Measurements from ENCODE around the gene TMEM52. TPM values are rescaled to one million over a fixed set of nuclear protein-coding genes. Genes with fewer than 3 reads are reported as not detected.
A peak's percentile ranks its signal among the peaks of the same experiment; 100 is the strongest.

The TMEM52 gene
- total and polyA plus RNA-seq, 9 of the 15 experiments (the other 6 are each of a cell fraction or from before 2014, with no cell fraction given), result 0.37 to 22.5 (median 6.8) TPM

DNA sequence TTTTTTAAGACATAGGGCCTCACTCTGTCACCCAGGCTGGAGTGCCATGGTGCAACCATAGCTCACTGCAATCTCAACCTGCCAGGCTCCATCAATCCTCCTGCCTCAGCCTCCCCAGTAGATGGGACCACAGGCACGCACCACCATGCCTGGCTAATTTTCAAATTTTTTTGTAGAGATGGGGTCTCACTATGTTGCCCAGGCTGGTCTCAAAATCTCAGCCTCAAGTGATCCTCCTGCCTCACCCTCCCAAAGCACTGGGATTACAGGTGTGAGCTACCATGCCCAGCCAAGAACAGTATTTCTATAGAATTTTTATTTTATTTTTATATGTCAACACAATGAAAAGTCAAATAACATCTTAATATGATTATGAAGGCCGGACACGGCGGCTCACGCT is 39.1 kb downstream of the TMEM52 start:
- intact Hi-C loops (cut with micrococcal nuclease) (no loop called here), in situ Hi-C loops (cut with MboI) (no loop called here)
- Histone ChIP-seq H3K79me2 (ENCODE audit: control insufficient read depth, insufficient read depth, low read length) (peaks cover 92% of the 10 kb centered on the region), H2AFZ (ENCODE audit: low read depth, low read length) (no peak overlapping the region), H3K9ac (ENCODE audit: insufficient read depth in 1 of 2, low read depth in 2 of 2, low read length in 2 of 2) (no peak overlapping the region), H3K4me2 (ENCODE audit: insufficient read depth, low read length) (no peak overlapping the region), H3K36me3 (ENCODE audit: control insufficient read depth, insufficient read depth, low read length) (peaks cover 47% of the 10 kb centered on the region), H3K4me3 (no peak overlapping the region), H3K27ac (ENCODE audit: extremely low read depth, low read depth, low read length) (no peak overlapping the region), H3K9me1 (ENCODE audit: control insufficient read depth, insufficient read depth, low read length) (peaks cover 22% of the 10 kb centered on the region), H3K27me3 (ENCODE audit: control insufficient read depth in 2 of 2, insufficient read depth in 2 of 2, low read length in 2 of 2) (no peaks in the 10 kb centered on the region), H3K4me1 (replicated peaks in 1 of 2; ENCODE audit: control insufficient read depth in 2 of 2, insufficient read depth in 2 of 2, low read length in 2 of 2) (peaks cover 29 to 40% of the 10 kb centered on the region in 2 experiments; a peak in 4 of 5 replicates), H3K9me3 (replicated peaks; ENCODE audit: control insufficient read depth, insufficient read depth, low read depth, low read length) (no peaks in the 10 kb centered on the region), H4K20me1 (replicated peaks; ENCODE audit: control insufficient read depth, insufficient read depth, low read length) (peaks cover 73% of the 10 kb centered on the region)
- ChIA-PET POLR2A (interaction anchor here (0.6 to 1.5 kb wide), 4 partner anchors 14 to 155 kb away, joined by 3 to 5 read pairs (median 4); no protein-coding TSS in a partner anchor), CTCF (ENCODE audit: low intra/inter-chr PET ratio) (no interaction called here)
- ATAC-seq (no peak), DNase-seq (ENCODE audit: extremely low read depth in 1 of 4, low spot score in 3 of 4) (no peak), FAIRE-seq (no peak)
- TF ChIP-seq ZNF121 (CRISPR knock-in tag; conservative IDR thresholded peaks at IDR 0.05) (peak; percentile 84), ZSCAN32 (CRISPR knock-in tag; IDR thresholded peaks at IDR 0.05) (no peak)
- TF ChIP-seq, protein P1, sequence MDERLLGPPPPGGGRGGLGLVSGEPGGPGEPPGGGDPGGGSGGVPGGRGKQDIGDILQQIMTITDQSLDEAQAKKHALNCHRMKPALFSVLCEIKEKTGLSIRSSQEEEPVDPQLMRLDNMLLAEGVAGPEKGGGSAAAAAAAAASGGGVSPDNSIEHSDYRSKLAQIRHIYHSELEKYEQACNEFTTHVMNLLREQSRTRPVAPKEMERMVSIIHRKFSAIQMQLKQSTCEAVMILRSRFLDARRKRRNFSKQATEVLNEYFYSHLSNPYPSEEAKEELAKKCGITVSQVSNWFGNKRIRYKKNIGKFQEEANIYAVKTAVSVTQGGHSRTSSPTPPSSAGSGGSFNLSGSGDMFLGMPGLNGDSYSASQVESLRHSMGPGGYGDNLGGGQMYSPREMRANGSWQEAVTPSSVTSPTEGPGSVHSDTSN (CRISPR knock-in tag; IDR thresholded peaks at IDR 0.05; ENCODE audit: low read depth), result no peak
- TF ChIP-seq, protein P1 (tag; conservative IDR thresholded peaks at IDR 0.05; ENCODE audit: low read depth), result no peak
- BruUV-seq (replicated peaks), result no TSS peak
- WGBS (ENCODE audit: insufficient coverage, low coverage, missing lambda C conversion rate), result 89% methylated on average over 5 of the region's 5 CpGs

Data from K562 (cell line).